ENCODE measurements around the gene STARD5.

Gene STARD5

DNA sequence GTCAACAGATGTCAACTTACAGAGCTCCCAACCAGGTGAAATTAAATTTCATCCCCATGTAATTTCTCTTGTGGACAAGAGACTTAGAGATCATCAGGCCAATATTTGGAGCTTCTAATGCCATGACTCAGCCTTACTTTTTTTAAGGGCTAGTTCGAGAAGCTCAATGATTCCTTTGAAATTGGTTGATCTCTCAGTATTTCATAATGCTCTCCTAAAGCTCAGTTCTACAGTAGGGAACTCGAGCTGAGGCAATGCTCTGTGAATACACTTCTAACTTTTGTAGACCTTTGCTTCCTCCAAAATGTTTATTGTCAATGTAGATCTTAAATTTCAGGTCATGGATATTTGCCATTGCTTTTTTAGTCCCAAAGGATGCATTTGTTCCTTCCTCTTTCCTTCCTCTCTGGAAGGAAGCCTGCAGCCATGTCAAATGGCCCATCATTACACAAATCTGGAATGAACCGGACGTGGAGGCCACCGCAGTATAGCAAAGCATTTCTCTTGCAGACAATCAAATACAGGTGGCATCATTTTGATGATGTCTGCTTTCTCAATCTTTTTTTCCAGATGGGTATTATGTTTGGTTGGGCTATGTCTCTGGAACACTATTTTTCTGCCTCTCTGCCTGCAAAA lies 28.3 kb downstream of the STARD5 start:
- no peak overlapping the region for H3K9ac ChIP-seq (ENCODE audit: low read length)
- peaks cover 7% of the 10 kb centered on the region for H3K4me1 ChIP-seq (ENCODE audit: control insufficient read depth, insufficient read depth, low read length)
- no peaks in the 10 kb centered on the region for H3K36me3 ChIP-seq (ENCODE audit: control insufficient read depth, insufficient read depth, low read length)

GRCh38 chr15:81294516-81294880 lies 29.4 kb downstream of the STARD5 start:
- Histone ChIP-seq H3K4me1 (ENCODE audit: control insufficient read depth, insufficient read depth, low read length) (peaks cover 7% of the 10 kb centered on the region), H3K9me3 (ENCODE audit: control insufficient read depth, low read length) (no peaks in the 10 kb centered on the region), H3K36me3 (ENCODE audit: control insufficient read depth, insufficient read depth, low read length) (no peaks in the 10 kb centered on the region), H3K9ac (ENCODE audit: low read length) (no peak overlapping the region), H3K4me3 (ENCODE audit: low read length) (no peak overlapping the region), H3K27me3 (ENCODE audit: control insufficient read depth, insufficient read depth, low read length) (no peaks in the 10 kb centered on the region)

More for the DNA sequence above, 28.3 kb downstream of the STARD5 start:
- H3K9me3 ChIP-seq (ENCODE audit: control insufficient read depth, low read length): no peaks in the 10 kb centered on the region
- H3K4me3 ChIP-seq (ENCODE audit: low read length): no peak overlapping the region
- H3K27me3 ChIP-seq (ENCODE audit: control insufficient read depth, insufficient read depth, low read length): no peaks in the 10 kb centered on the region

- no peak overlapping the region for H3K9ac ChIP-seq (ENCODE audit: low read length)
- H3K4me1 ChIP-seq (ENCODE audit: control insufficient read depth, insufficient read depth, low read length): peaks cover 7% of the 10 kb centered on the region
- no peak overlapping the region for H3K4me3 ChIP-seq (ENCODE audit: low read length)
- H3K36me3 ChIP-seq (ENCODE audit: control insufficient read depth, insufficient read depth, low read length): no peaks in the 10 kb centered on the region
- no peaks in the 10 kb centered on the region for H3K9me3 ChIP-seq (ENCODE audit: control insufficient read depth, low read length)
- H3K27me3 ChIP-seq (ENCODE audit: control insufficient read depth, insufficient read depth, low read length): no peaks in the 10 kb centered on the region
Observed at GRCh38 chr15:81293728-81294515, 30.0 kb downstream of the STARD5 start.

DNA sequence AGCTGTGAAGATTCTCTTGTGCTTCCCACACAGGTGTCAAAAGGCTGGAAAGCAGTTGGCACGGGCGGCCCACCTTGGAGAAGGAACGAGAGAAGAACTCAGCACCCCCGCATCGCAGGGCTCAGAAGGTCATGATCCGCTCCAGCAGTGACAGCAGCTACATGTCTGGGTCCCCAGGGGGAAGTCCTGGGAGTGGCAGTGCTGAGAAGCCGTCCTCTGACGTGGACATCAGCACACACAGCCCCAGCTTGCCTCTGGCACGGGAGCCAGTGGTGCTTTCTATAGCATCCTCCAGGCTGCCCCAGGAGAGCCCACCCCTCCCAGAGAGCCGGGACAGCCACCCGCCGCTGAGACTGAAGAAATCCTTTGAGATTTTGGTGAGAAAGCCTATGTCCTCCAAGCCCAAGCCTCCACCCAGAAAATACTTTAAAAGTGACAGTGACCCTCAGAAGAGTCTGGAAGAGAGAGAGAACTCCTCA lies 31.4 kb downstream of the STARD5 start:
- H3K4me3 ChIP-seq (ENCODE audit: low read length): no peak overlapping the region
- H3K27me3 ChIP-seq (ENCODE audit: control insufficient read depth, insufficient read depth, low read length): no peaks in the 10 kb centered on the region
- no peaks in the 10 kb centered on the region for H3K36me3 ChIP-seq (ENCODE audit: control insufficient read depth, insufficient read depth, low read length)
- H3K9ac ChIP-seq (ENCODE audit: low read length): no peak overlapping the region
- H3K4me1 ChIP-seq (ENCODE audit: control insufficient read depth, insufficient read depth, low read length): peaks cover 7% of the 10 kb centered on the region
- H3K9me3 ChIP-seq (ENCODE audit: control insufficient read depth, low read length): no peaks in the 10 kb centered on the region

DNA sequence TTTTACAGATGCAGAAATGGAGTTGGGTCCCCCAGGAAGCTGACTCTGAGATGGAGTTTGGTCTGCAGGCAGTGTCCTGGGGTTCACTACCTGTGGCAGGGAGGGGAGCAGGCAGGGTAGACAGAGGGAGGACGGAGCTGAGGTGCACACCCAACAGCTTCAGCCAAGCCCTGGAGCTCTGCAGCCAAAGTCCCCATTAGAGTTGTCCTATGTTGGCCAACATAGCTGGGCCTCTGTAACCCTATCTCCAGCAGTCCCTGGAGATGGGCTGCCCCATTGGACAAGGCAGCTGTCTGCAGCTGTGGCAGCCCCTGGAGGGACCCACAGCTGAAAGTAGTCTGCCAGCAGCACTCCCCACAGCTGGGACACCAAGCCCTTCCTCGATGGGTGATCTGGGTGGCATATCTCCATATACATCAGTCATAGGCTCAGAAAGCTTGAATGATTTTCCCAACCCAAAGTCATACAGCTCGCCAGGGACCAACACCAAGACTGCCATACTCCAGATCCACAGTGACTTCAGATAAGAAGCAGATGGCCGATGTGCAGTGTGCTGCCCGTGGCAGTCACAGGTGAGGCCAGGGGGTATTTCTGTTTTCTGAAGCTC lies 31.9 kb downstream of the STARD5 start:
- Histone ChIP-seq H3K4me3 (ENCODE audit: low read length) (no peak overlapping the region), H3K27me3 (ENCODE audit: control insufficient read depth, insufficient read depth, low read length) (no peaks in the 10 kb centered on the region), H3K4me1 (ENCODE audit: control insufficient read depth, insufficient read depth, low read length) (peaks cover 7% of the 10 kb centered on the region), H3K36me3 (ENCODE audit: control insufficient read depth, insufficient read depth, low read length) (no peaks in the 10 kb centered on the region), H3K9me3 (ENCODE audit: control insufficient read depth, low read length) (no peaks in the 10 kb centered on the region), H3K9ac (ENCODE audit: low read length) (no peak overlapping the region)

- H3K36me3 ChIP-seq (ENCODE audit: control insufficient read depth, insufficient read depth, low read length): no peaks in the 10 kb centered on the region
Observed at GRCh38 chr15:81289910-81290309, 34.0 kb downstream of the STARD5 start.

GRCh38 chr15:81288616-81289015 lies 35.3 kb downstream of the STARD5 start:
- Histone ChIP-seq H3K9ac (ENCODE audit: low read length) (no peak overlapping the region), H3K4me1 (ENCODE audit: control insufficient read depth, insufficient read depth, low read length) (no peaks in the 10 kb centered on the region), H3K36me3 (ENCODE audit: control insufficient read depth, insufficient read depth, low read length) (no peaks in the 10 kb centered on the region), H3K4me3 (ENCODE audit: low read length) (no peak overlapping the region), H3K9me3 (ENCODE audit: control insufficient read depth, low read length) (no peaks in the 10 kb centered on the region), H3K27me3 (ENCODE audit: control insufficient read depth, insufficient read depth, low read length) (no peaks in the 10 kb centered on the region)

More at GRCh38 chr15:81289910-81290309, 34.0 kb downstream of the STARD5 start:
- no peak overlapping the region for H3K4me3 ChIP-seq (ENCODE audit: low read length)
- H3K4me1 ChIP-seq (ENCODE audit: control insufficient read depth, insufficient read depth, low read length): no peaks in the 10 kb centered on the region
- H3K9me3 ChIP-seq (ENCODE audit: control insufficient read depth, low read length): no peaks in the 10 kb centered on the region
- no peaks in the 10 kb centered on the region for H3K27me3 ChIP-seq (ENCODE audit: control insufficient read depth, insufficient read depth, low read length)
- H3K9ac ChIP-seq (ENCODE audit: low read length): no peak overlapping the region

DNA sequence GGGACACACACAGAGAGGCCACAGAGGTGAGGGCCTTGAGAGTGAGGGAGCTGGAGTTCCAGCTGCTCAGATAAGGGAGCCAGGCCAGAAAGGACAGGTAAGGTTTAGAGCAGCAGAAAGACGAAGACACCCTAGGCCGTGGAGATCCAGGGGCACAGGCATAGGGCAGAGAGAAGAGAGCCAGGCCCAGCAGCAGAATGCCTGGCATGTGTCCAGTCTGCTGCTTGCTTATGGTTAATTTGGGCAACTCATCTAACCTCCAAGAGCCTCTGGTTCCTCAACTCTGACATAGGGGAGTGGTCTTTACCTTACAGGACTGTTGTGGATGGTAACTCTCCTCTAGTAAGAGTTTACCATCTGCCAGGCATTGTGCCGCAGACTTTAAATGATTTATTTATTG lies 35.9 kb downstream of the STARD5 start:
- Histone ChIP-seq H3K4me3 (ENCODE audit: low read length) (no peak overlapping the region), H3K9ac (ENCODE audit: low read length) (no peak overlapping the region), H3K36me3 (ENCODE audit: control insufficient read depth, insufficient read depth, low read length) (no peaks in the 10 kb centered on the region), H3K27me3 (ENCODE audit: control insufficient read depth, insufficient read depth, low read length) (no peaks in the 10 kb centered on the region), H3K9me3 (ENCODE audit: control insufficient read depth, low read length) (no peaks in the 10 kb centered on the region), H3K4me1 (ENCODE audit: control insufficient read depth, insufficient read depth, low read length) (no peaks in the 10 kb centered on the region)

- Histone ChIP-seq H3K4me3 (ENCODE audit: low read length) (no peak overlapping the region), H3K4me1 (ENCODE audit: control insufficient read depth, insufficient read depth, low read length) (no peaks in the 10 kb centered on the region), H3K9me3 (ENCODE audit: control insufficient read depth, low read length) (no peaks in the 10 kb centered on the region), H3K36me3 (ENCODE audit: control insufficient read depth, insufficient read depth, low read length) (no peaks in the 10 kb centered on the region), H3K9ac (ENCODE audit: low read length) (no peak overlapping the region), H3K27me3 (ENCODE audit: control insufficient read depth, insufficient read depth, low read length) (no peaks in the 10 kb centered on the region)
Observed at GRCh38 chr15:81286621-81287121, 37.3 kb downstream of the STARD5 start.

GRCh38 chr15:81285461-81285860 lies 38.5 kb downstream of the STARD5 start:
- no peaks in the 10 kb centered on the region for H3K4me1 ChIP-seq (ENCODE audit: control insufficient read depth, insufficient read depth, low read length)
- no peak overlapping the region for H3K9ac ChIP-seq (ENCODE audit: low read length)
- H3K4me3 ChIP-seq (ENCODE audit: low read length): no peak overlapping the region
- no peaks in the 10 kb centered on the region for H3K27me3 ChIP-seq (ENCODE audit: control insufficient read depth, insufficient read depth, low read length)
- H3K9me3 ChIP-seq (ENCODE audit: control insufficient read depth, low read length): no peaks in the 10 kb centered on the region
- no peaks in the 10 kb centered on the region for H3K36me3 ChIP-seq (ENCODE audit: control insufficient read depth, insufficient read depth, low read length)

DNA sequence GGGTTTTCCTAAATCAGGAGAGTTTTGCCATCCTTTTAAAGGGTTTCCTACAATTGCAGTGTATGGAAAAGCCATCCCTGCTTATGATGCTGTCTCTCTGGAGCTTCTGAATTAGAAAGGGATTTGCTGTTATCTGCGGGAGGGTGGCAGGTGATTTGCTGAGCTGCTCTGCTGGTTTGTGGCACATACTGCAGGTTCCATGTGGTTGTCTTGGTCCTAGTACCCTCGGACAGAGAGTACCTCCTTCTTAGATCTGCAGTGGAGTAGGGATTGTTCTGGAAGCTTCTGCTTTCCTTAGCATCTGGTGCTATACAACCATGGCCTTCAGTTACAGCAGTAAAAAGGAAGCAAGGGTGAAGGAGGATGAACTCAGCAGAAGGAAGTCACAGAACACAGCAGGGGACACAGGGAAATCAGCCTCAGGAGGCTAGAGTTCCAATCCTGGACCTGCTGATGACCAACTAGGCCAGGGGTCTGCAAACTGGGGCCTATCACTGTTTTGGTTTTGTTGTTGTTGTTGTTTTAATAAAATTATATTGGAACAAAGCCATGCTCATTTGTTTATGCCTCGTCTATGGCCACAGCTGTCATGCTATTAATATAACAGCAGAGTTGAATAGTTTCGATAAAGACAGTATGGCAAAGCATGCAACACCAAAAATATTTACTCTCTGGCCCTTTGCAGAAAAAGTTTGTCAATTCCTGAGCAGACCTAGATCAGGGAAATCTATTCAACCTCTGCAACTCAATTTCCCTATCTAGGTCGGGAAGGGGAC lies 39.5 kb downstream of the STARD5 start:
- H3K9ac ChIP-seq (ENCODE audit: low read length): no peak overlapping the region
- no peaks in the 10 kb centered on the region for H3K36me3 ChIP-seq (ENCODE audit: control insufficient read depth, insufficient read depth, low read length)
- H3K4me3 ChIP-seq (ENCODE audit: low read length): no peak overlapping the region
- no peaks in the 10 kb centered on the region for H3K4me1 ChIP-seq (ENCODE audit: control insufficient read depth, insufficient read depth, low read length)
- H3K9me3 ChIP-seq (ENCODE audit: control insufficient read depth, low read length): no peaks in the 10 kb centered on the region
- H3K27me3 ChIP-seq (ENCODE audit: control insufficient read depth, insufficient read depth, low read length): no peaks in the 10 kb centered on the region
